Liver (tissue), 9 donors: ENCODE measurements around the gene IQGAP2. TPM values are rescaled to one million over a fixed set of nuclear protein-coding genes. Genes with fewer than 3 reads are reported as not detected.

ENCODE experiments used
- DNase-seq: peaks from one replicate; pipeline ENCODE4 v3.0.0-alpha.2; 2017; ENCODE audit warnings: low spot score
- H3K27ac ChIP-seq, 2 donors: one replicate each; pipeline ENCODE4 v1.7.0; 2013; ENCODE audit warnings: inconsistent platforms in 2 of 2, low read length in 2 of 2, control low read depth in 1 of 2, low read depth in 1 of 2, mild to moderate bottlenecking in 1 of 2
- H3K27me3 ChIP-seq, 4 donors: one replicate each; pipeline versions ENCODE4 v1.6.1 to v1.7.0; 2013; ENCODE audit warnings: low read length in 3 of 4, inconsistent platforms in 1 of 4, mild to moderate bottlenecking in 1 of 4, moderate library complexity in 1 of 4; ENCODE audit not compliant: control insufficient read depth in 4 of 4, insufficient read depth in 4 of 4
- H3K36me3 ChIP-seq, 4 donors: one replicate each; pipeline versions ENCODE4 v1.6.1 to v1.7.0; 2013; ENCODE audit warnings: low read length in 3 of 4, mild to moderate bottlenecking in 3 of 4, low read depth in 1 of 4, moderate library complexity in 1 of 4; ENCODE audit not compliant: control insufficient read depth in 4 of 4, insufficient read depth in 3 of 4
- H3K4me1 ChIP-seq, 4 donors: one replicate each; pipeline versions ENCODE4 v1.6.1 to v1.7.0; 2013; ENCODE audit warnings: low read length in 3 of 4, mild to moderate bottlenecking in 3 of 4, moderate library complexity in 1 of 4; ENCODE audit not compliant: control insufficient read depth in 4 of 4, insufficient read depth in 4 of 4
- H3K4me3 ChIP-seq, 3 donors: one replicate each; pipeline versions ENCODE4 v1.6.1 to v1.7.0; 2013; ENCODE audit warnings: low read length in 3 of 3, control low read depth in 1 of 3, low read depth in 1 of 3, mild to moderate bottlenecking in 1 of 3
- H3K9ac ChIP-seq, 2 donors: one replicate each; pipeline ENCODE4 v1.7.0; 2013; ENCODE audit warnings: low read length in 2 of 2, mild to moderate bottlenecking in 2 of 2, moderate library complexity in 2 of 2, control low read depth in 1 of 2, low read depth in 1 of 2
- H3K9me3 ChIP-seq, 4 donors: one replicate each; pipeline versions ENCODE4 v1.6.1 to v1.7.0; 2013; ENCODE audit warnings: low read length in 3 of 4; ENCODE audit not compliant: control insufficient read depth in 4 of 4
- EGR1 ChIP-seq, 2 donors: IDR thresholded peaks; 2 replicates each; pipeline ENCODE4 v1.6.1; 2016 to 2018; ENCODE audit warnings: antibody characterized with exemption in 2 of 2, low read depth in 2 of 2
- FOXA1 ChIP-seq: IDR thresholded peaks from 2 replicates; pipeline ENCODE4 v1.6.1; 2016; ENCODE audit warnings: antibody characterized with exemption
- GABPA ChIP-seq, 2 donors: IDR thresholded peaks in 1 of 2; conservative IDR thresholded peaks in 1 of 2; 2 replicates each; pipeline ENCODE4 v1.6.1; 2016; ENCODE audit warnings: antibody characterized with exemption in 2 of 2, mild to moderate bottlenecking in 1 of 2, moderate library complexity in 1 of 2
- HNF4G ChIP-seq: IDR thresholded peaks from 2 replicates; pipeline ENCODE4 v1.6.1; 2016; ENCODE audit warnings: antibody characterized with exemption
- JUND ChIP-seq, 2 donors: IDR thresholded peaks; 2 replicates each; pipeline ENCODE4 v1.6.1; 2016; ENCODE audit warnings: antibody characterized with exemption in 2 of 2
- MAX ChIP-seq: IDR thresholded peaks from 2 replicates; pipeline ENCODE4 v1.6.1; 2016; ENCODE audit warnings: antibody characterized with exemption
- RAD21 ChIP-seq, 2 donors: IDR thresholded peaks; 2 replicates each; pipeline ENCODE4 v1.6.1; 2016; ENCODE audit warnings: antibody characterized with exemption in 2 of 2, mild to moderate bottlenecking in 2 of 2
- RXRA ChIP-seq, 2 donors: IDR thresholded peaks; 2 replicates each; pipeline ENCODE4 v1.6.1; 2017 to 2018; ENCODE audit warnings: antibody characterized with exemption in 2 of 2, mild to moderate bottlenecking in 1 of 2
- SP1 ChIP-seq: IDR thresholded peaks from 2 replicates; pipeline ENCODE4 v1.6.1; 2018; ENCODE audit warnings: antibody characterized with exemption, mild to moderate bottlenecking
- TAF1 ChIP-seq: conservative IDR thresholded peaks from 2 replicates; pipeline ENCODE4 v1.6.1; 2016; ENCODE audit warnings: antibody characterized with exemption, mild to moderate bottlenecking
- YY1 ChIP-seq: IDR thresholded peaks from 2 replicates; pipeline ENCODE4 v1.6.1; 2016; ENCODE audit warnings: antibody characterized with exemption, mild to moderate bottlenecking
- WGBS: extraction: QIAGEN DNeasy Blood & Tissue Kit; methylation state at CpG from one replicate; pipeline ENCODE4 v1.1.7; 2013; 5-methylcytosine and 5-hydroxymethylcytosine counted together
- polyA plus RNA-seq, 2 donors: library from polyadenylated mRNA; stranded (reverse) in 1 of 2; unstranded in 1 of 2; fragments of 200-250 nt in 1 of 2; fragments of >200 nt in 1 of 2; fragmentation: Nextera tagmentation in 1 of 2; extraction: Ambion mirVana in 1 of 2; gene quantifications; one replicate each; pipeline versions ENCODE4 v1.2.1 to v1.2.3, GENCODE V29; 2013 to 2015
- total RNA-seq, 2 donors: library from RNA; depleted of rRNA; stranded (reverse); fragments of >200 nt; gene quantifications; one replicate each; pipeline ENCODE4 v1.2.3, GENCODE V29; 2014
- TF ChIP-seq, protein P1 (sequence below): IDR thresholded peaks from 2 replicates; pipeline ENCODE4 v1.6.1; 2016; ENCODE audit warnings: antibody characterized with exemption, mild to moderate bottlenecking
- TF ChIP-seq, protein P2 (sequence below): IDR thresholded peaks from 2 replicates; pipeline ENCODE4 v1.6.1; 2016; ENCODE audit warnings: antibody characterized with exemption
- TF ChIP-seq, protein P3 (sequence below): fragments of 150-350 bp; IDR thresholded peaks from 2 replicates; pipeline ENCODE4 v1.5.1; 2017; ENCODE audit warnings: improper control_type of control experiment, low read depth, low read length; ENCODE audit not compliant: missing input control
- donor health status: healthy.
- donor health status: healthy.
- donor health status: healthy.
- donor health status: healthy.
- donor health status: healthy.

Gene IQGAP2
- total and polyA plus RNA-seq, 4 donors = 41.5 to 205 (median 102) TPM

DNA sequence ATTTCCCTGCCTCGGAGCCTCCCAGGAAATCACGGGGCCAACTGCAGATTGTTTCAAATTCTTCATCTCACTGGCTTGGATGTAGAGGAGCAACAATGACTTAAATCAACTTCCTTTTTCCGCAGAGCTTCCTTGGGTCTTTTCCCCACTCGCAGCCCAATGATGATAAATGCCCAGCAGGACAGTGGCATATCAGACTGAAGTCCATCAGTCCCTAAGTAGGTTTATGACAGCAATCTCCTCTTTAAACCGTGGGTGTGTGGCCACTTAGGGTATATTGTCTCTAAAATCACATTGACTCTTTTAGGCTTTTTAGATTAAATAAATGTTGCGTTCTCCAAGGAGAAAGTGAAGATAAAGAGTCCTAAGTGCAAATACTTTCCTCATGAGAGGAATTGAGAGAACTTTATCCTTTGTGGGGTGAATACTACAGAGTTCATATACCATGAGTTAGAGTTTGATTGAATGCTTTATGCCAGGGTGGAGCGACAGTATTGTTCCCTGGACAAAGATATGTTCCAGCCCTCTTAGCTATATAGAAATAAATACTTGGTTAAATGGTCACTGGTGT is 59.1 kb downstream of the IQGAP2 start:
- H3K27me3 ChIP-seq = no peaks in the 10 kb centered on the region
- H3K4me1 ChIP-seq = peaks cover 10 to 24% (median 21%) of the 10 kb centered on the region in 4 donors
- no peak overlapping the region for H3K27ac ChIP-seq
- H3K9ac ChIP-seq = no peak overlapping the region
- H3K4me3 ChIP-seq = no peak overlapping the region
- DNase-seq = no peak
- H3K36me3 ChIP-seq = peaks cover 0 to 10% (median 8%) of the 10 kb centered on the region in 4 donors
- no peak for TF ChIP-seq TAF1
- TF ChIP-seq JUND (IDR thresholded peaks at IDR 0.05) = no peak
- no peak for TF ChIP-seq FOXA1
- no peak for TF ChIP-seq RAD21 (IDR thresholded peaks at IDR 0.05)
- TF ChIP-seq RXRA (IDR thresholded peaks at IDR 0.05) = no peak
- TF ChIP-seq SP1 = no peak
- no peak for TF ChIP-seq GABPA (IDR thresholded peaks at IDR 0.05 in 1 of 2, conservative IDR thresholded peaks at IDR 0.05 in 1 of 2)
- TF ChIP-seq MAX = no peak
- TF ChIP-seq, protein P1, sequence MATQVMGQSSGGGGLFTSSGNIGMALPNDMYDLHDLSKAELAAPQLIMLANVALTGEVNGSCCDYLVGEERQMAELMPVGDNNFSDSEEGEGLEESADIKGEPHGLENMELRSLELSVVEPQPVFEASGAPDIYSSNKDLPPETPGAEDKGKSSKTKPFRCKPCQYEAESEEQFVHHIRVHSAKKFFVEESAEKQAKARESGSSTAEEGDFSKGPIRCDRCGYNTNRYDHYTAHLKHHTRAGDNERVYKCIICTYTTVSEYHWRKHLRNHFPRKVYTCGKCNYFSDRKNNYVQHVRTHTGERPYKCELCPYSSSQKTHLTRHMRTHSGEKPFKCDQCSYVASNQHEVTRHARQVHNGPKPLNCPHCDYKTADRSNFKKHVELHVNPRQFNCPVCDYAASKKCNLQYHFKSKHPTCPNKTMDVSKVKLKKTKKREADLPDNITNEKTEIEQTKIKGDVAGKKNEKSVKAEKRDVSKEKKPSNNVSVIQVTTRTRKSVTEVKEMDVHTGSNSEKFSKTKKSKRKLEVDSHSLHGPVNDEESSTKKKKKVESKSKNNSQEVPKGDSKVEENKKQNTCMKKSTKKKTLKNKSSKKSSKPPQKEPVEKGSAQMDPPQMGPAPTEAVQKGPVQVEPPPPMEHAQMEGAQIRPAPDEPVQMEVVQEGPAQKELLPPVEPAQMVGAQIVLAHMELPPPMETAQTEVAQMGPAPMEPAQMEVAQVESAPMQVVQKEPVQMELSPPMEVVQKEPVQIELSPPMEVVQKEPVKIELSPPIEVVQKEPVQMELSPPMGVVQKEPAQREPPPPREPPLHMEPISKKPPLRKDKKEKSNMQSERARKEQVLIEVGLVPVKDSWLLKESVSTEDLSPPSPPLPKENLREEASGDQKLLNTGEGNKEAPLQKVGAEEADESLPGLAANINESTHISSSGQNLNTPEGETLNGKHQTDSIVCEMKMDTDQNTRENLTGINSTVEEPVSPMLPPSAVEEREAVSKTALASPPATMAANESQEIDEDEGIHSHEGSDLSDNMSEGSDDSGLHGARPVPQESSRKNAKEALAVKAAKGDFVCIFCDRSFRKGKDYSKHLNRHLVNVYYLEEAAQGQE = no peak
- no peaks in the 10 kb centered on the region for H3K9me3 ChIP-seq
- 84% methylated on average over 7 of the region's 7 CpGs for WGBS

DNA sequence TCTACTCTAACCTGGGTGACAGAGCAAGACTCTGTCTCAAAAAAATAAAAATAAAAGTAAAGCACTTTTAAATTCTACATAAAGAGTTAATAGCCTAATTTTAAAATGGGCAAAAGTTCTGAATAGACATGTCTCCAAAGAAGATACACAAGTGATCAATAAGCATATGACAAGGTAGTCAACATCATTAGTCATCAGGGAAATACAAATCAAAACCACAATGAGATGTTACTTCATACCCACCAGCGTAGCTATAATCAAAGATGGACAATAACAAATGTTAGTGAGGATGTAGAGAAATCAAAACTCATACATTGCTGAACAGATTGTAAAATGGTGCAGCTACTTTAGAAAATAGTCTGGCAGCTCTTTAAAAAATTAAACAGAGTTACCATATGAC is 64.1 kb downstream of the IQGAP2 start:
- no peaks in the 10 kb centered on the region for H3K27me3 ChIP-seq
- no peak for DNase-seq

More for the DNA sequence above, 64.1 kb downstream of the IQGAP2 start:
- no peak overlapping the region for H3K9ac ChIP-seq
- peaks cover 5 to 30% (median 19%) of the 10 kb centered on the region in 4 donors for H3K4me1 ChIP-seq
- no peaks in the 10 kb centered on the region for H3K9me3 ChIP-seq
- TF ChIP-seq JUND (IDR thresholded peaks at IDR 0.05) (no peak), FOXA1 (no peak), RXRA (IDR thresholded peaks at IDR 0.05) (no peak), YY1 (no peak), EGR1 (IDR thresholded peaks at IDR 0.05; ENCODE audit: low read depth in 2 of 2) (no peak), HNF4G (no peak)
- TF ChIP-seq, protein P1 = no peak
- TF ChIP-seq, protein P2, sequence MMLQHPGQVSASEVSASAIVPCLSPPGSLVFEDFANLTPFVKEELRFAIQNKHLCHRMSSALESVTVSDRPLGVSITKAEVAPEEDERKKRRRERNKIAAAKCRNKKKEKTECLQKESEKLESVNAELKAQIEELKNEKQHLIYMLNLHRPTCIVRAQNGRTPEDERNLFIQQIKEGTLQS = no peak
- TF ChIP-seq, protein P3, sequence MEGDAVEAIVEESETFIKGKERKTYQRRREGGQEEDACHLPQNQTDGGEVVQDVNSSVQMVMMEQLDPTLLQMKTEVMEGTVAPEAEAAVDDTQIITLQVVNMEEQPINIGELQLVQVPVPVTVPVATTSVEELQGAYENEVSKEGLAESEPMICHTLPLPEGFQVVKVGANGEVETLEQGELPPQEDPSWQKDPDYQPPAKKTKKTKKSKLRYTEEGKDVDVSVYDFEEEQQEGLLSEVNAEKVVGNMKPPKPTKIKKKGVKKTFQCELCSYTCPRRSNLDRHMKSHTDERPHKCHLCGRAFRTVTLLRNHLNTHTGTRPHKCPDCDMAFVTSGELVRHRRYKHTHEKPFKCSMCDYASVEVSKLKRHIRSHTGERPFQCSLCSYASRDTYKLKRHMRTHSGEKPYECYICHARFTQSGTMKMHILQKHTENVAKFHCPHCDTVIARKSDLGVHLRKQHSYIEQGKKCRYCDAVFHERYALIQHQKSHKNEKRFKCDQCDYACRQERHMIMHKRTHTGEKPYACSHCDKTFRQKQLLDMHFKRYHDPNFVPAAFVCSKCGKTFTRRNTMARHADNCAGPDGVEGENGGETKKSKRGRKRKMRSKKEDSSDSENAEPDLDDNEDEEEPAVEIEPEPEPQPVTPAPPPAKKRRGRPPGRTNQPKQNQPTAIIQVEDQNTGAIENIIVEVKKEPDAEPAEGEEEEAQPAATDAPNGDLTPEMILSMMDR = no peak
- no peak overlapping the region for H3K4me3 ChIP-seq
- H3K36me3 ChIP-seq = peaks cover 0 to 4% (median 3%) of the 10 kb centered on the region in 4 donors
- 83% methylated on average over 1 of the region's 1 CpG for WGBS
- no peak overlapping the region for H3K27ac ChIP-seq
